HG02678 (cell line): ENCODE results near the gene ACAN.

ENCODE experiments used
- ATAC-seq: cut with Tn5 transposase; IDR thresholded peaks from one replicate; pipeline ENCODE4 v1.9.1; 2021; ENCODE audit warnings: mild to moderate bottlenecking, moderate library complexity; ENCODE audit not compliant: unreplicated experiment

The ACAN gene

GRCh38 chr15:88803241-88803919, at the start of gene ACAN:
TSS of gene ACAN (plus strand) at chr15:88803436. CDS start at chr15:88836207, 32,771 bp downstream.
- ATAC-seq, result no peak

- no peak for ATAC-seq
These were observed 46.7 kb upstream of the ACAN start for GRCh38 chr15:88756521-88756920.

DNA sequence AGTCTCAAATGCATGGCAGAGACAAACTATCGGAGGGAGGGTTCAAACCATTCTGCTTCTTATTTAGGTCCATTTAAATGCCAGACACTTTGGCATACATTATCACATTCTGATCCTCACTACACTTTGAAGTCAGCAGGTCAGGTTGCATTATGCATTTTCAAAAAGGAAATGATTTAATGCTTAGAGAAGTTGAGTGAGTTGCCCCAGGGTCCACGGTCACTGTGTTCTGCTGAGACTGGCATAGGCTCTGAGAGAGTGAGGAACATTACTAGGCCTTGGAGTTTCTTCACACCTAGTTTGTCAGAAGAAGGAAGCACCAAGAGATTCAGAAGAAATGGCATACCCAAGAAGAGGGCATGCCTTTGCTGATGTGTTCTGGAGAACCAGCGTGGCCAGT, 46.3 kb upstream of the ACAN start:
- no peak for ATAC-seq

DNA sequence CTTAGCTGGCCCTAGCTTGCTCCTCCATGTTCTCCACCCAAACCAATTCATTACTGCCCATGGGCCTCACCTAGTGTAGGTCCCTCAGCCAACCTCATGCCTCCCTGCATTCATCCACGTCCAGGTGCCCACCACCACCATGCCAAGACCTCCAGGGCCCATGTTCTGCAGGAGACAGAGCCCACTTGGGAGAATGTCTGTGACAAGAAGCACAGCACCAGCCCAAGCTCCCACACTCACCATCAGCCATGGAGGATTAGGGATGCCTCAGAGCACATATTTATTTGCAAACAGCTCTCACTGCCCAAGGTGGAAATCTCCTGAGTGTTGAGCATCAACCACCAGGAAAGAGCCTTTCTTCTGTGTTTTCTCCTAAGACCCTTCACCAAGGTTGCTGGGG, 43.4 kb upstream of the ACAN start:
- no peak for ATAC-seq

- no peak for ATAC-seq
These were observed 38.8 kb upstream of the ACAN start for GRCh38 chr15:88764448-88764847.

DNA sequence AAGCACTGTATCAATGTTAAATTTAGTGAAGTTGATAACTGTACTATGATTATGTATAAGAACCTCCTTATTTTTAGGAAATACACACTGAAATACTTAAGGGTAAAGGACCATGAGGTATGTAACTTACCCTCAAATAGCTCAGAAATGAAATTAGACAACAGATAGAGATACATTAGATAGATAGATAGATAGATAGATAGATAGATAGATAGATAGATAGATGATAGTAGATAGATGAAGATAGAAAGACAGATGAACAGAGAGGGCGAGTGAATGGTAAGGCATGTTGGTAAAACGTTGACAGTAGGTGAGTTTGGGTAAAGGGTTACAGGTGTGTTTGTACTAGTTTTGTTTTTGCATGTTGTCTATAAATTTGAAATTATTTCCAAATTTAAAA, 38.0 kb upstream of the ACAN start:
- ATAC-seq, result no peak

DNA sequence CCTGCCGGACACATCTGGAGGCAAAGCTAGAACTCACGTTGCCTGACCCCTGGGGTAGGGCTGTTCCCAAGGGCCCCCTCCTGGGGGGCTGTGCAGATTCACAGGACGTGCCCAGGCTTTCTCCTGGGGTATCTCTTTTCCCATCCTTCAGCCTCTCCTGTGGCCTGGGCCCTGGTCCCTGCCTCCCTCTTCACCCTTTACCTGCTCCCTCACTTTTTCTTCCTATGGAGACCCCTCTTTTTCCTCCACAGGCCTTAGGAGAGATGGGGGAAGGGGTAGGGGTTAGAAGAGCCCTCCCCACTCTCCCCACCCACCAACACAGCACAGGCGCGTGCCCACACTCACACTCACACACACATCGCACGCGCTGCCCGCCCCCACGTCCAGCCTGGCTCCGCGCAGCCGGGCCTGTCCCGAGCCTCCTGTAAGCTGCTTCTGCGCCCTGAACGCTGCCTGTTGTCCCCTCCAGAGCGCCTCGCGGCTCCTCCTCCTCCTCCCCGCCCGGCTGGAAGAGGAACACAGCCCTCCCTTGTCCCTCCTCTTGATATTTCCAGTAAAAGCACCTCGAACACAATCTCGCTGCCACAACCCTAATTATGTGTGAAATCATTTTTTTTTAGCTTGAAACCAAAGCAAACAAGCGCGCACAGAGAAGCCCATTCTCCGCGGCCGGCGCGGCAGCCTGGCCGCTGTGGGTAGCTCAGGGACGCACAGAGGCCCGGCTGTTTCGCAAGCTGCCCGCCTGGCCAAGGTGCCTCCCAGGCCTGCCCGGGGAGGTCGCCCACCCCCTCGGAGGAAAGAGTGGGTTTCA, 33.9 kb upstream of the ACAN start:
- no peak for ATAC-seq

DNA sequence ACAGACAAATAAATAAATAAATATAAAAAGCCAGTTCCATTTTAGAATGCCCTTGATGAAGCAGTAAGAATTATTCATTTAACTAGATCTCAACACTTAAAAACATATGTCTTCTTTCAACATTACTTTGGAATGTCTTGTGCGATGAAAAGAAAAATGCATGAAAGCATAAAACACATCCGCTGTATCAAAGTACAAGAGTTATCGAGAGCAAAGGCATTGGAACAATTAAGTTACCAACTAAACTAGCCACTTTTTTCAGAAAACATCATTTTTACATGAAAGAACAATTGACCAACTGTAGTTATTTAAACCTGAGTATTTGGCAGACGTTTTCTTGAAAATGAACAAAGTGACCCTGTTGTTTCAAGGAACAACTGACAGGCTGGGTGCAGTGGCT, 27.5 kb upstream of the ACAN start:
- no peak for ATAC-seq

- ATAC-seq, result no peak
These were observed 26.6 kb upstream of the ACAN start for GRCh38 chr15:88776646-88777045.

DNA sequence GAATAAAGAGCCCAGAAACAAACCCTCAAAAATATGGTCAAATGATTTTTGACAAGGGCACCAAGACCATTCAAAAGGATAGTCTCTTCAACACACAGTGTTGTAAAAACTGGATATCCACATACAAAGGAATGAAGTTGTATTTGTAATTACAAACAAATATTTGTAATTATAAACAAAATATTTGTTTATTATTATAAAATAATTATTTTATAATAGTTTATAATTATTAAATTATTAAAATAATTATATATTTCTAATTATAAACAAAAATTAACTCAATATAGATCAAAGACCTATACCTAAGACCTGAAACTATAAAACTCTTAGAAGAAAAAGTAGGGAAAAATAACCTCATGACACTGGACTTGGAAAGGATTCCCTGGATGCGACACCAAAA, 23.3 kb upstream of the ACAN start:
- no peak for ATAC-seq

- ATAC-seq, result no peak
These were observed 20.8 kb upstream of the ACAN start for GRCh38 chr15:88782465-88782864.

- no peak for ATAC-seq
These were observed 18.0 kb upstream of the ACAN start for GRCh38 chr15:88785217-88785616.

DNA sequence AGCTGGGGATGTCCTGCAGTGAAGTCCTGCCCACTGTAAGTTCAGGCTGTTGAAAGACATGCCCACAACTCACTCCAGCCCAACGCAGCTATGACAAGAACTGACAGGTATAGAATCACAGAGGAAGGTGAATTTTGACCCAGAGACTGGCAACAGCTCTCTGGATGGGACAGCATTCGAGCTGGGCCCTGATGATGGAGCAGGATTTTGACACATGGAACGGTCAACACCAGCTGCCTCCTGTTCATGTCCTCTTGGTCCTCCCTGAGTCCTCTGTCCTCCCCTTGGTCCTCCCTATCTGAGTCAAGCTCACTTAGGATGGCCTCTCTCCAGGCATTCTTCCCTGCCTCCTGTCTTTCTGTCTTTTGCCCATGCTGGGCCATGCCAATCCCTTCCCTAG, 15.2 kb upstream of the ACAN start:
- no peak for ATAC-seq

- ATAC-seq, result no peak
These were observed 14.4 kb upstream of the ACAN start for GRCh38 chr15:88788816-88789215.

DNA sequence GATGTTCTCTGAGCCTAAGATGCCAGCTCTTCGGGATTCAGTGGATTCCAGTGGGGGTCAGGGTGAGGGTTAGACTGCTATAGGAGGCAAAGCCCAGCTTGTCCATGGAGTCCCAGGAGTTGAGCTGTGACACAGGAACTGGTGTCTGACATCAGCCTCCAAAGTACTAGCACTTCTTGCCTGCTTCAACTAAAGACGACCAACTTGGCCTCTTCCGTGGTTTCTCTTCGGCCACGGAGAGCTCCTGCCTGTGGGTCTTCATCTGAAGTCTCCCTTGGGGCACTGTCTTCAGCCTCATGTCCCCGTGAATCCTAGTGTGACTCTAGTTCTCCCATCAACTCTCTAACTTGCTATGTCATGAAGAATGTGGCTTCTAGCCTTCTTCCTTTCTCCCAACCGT, 12.8 kb upstream of the ACAN start:
- no peak for ATAC-seq

GRCh38 chr15:88791637-88792036, 11.6 kb upstream of the ACAN start:
- ATAC-seq, result no peak

DNA sequence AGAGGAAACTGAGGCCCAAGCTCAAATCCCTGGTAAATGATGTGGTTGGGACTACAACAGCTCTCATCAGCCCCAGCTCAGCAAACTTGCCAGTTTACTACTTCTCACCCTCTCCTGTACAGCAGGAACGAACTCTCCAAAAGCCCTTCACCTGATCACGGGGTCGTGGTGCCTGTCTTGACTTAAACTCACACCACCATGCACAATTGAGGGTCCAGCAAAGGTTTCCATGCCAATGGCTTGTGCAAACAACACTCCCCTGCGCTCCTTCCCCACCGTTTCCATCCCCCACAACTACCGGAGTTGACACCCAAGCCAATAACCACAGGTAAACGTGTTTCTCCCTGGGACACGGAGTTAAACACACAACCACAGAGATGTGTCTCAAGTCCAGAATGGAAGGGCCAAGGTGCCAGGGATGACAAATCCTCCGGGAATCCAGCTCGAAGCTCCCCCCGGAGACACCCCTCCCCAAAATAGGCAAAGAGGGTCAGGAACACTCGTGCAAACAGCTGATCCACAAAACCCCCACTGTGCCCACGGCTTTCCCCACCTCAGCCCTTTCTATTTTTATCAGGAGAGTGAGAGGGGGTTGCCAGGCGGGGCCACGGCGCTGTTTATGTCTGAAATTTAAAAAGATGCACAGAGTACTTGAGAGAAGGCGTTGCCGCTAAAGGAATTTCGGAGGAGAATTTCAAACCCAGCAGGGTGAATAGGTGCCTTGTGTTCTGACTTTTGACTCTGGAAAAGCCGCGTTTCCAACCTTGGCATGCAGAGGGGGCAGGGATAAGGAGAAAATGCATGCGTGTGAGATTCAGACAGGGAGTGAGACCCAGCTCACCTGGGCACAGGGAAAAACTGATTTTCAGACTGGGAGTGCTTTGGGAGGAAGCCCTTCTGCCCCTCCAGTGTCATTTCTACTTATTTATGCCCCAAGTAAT, 10.6 kb upstream of the ACAN start:
- no peak for ATAC-seq

DNA sequence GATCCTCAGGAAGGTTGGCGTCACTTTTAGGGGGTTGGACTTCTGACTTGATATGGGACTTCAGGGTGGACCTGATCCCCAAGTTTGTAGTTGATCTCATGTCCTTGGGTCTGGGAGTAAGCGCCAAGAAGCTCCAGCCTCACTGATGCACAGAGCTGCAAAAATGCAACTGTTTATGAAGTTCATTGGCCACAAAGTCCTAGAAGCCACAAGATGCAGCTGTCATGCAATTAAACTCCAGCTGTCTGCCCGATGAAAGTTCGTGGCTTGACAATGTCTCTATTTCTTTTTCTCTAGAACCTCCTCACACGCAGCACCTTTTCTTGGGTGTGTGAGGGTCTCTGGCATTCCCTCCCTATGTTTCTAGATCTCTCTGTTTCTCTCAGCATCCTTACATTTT, 9.2 kb upstream of the ACAN start:
- no peak for ATAC-seq

GRCh38 chr15:88797663-88798339, 5.4 kb upstream of the ACAN start:
- no peak for ATAC-seq

DNA sequence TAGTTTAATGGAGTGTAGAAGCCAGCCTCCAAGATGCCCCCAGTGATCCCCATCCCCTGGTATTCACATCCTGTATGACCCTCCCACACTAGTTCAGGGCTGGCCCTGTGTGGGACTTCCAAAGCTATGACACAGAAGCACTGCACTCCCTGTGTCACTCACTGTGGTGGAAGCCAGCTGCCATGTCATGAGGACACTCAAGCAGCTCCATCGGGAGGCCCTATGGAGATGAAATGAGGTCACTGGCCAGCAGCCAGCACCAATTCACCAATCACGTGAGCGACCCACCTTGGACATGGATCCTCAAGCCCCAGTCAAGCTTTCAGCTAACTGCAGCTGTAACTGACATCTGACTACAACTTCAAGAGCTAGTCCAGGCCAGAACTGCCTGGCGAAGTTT, 3.9 kb upstream of the ACAN start:
- no peak for ATAC-seq

DNA sequence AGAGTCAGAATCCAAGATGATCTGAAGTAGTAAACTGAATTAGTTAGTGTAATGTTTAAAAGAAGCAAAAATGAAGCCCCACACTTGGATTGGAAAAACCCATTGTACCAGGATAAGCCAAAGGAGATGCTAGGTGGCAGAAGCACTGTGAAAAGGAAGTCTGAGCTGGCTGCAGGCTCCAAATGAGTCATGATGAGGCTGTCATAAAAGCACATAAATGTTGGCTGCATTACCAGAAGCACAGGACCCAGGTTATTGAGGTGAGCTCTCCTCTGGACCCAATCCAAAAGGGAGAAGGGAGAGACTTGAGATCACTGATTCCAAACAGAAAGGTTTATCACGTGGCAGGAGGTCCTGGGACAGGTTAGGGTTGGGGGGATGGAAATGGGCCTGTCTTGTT, 3.2 kb upstream of the ACAN start:
- ATAC-seq, result no peak
